Measurements from ENCODE around the gene ATG5. TPM values are rescaled to one million over a fixed set of nuclear protein-coding genes. Genes with fewer than 3 reads are reported as not detected.

Gene ATG5
- total RNA-seq, 2 donors from 2014 or later = 21.1 to 26.5 TPM

DNA sequence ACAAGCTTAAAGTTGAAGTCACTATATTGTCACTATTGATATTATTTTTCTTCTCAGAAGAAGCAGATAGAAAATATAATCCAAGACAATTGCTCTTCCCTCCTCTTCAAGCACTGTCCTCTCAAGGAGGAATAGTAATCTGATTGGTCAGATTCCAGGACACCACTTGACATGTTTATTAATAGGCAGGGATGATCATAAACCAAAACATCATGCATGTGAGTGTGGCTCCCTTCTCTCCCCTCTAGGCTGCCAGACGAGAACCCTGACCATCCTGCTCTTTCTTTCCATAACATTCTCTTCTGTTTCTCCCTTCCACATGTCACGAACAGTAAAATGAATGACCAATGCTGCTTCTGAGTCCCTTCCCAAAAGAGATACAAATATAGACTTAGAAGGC lies 7.5 kb downstream of the ATG5 start:
- ATAC-seq = no peak
- WGBS, 2 donors = 82 to 87% methylated on average over 2 of the region's 2 CpGs
- intact Hi-C loops (cut with DNase I) = no loop called here
- H3K27ac ChIP-seq = no peak overlapping the region
- H3K9me3 ChIP-seq = no peaks in the 10 kb centered on the region
- no peak for DNase-seq
- H3K36me3 ChIP-seq (replicated peaks in 1 of 2; ENCODE audit: insufficient read depth in 1 of 2, low read depth in 2 of 2) = peaks cover 0 to 3% of the 10 kb centered on the region in 2 donors
- TF ChIP-seq POLR2A (IDR thresholded peaks at IDR 0.05) = no peak
- TF ChIP-seq, protein P1, sequence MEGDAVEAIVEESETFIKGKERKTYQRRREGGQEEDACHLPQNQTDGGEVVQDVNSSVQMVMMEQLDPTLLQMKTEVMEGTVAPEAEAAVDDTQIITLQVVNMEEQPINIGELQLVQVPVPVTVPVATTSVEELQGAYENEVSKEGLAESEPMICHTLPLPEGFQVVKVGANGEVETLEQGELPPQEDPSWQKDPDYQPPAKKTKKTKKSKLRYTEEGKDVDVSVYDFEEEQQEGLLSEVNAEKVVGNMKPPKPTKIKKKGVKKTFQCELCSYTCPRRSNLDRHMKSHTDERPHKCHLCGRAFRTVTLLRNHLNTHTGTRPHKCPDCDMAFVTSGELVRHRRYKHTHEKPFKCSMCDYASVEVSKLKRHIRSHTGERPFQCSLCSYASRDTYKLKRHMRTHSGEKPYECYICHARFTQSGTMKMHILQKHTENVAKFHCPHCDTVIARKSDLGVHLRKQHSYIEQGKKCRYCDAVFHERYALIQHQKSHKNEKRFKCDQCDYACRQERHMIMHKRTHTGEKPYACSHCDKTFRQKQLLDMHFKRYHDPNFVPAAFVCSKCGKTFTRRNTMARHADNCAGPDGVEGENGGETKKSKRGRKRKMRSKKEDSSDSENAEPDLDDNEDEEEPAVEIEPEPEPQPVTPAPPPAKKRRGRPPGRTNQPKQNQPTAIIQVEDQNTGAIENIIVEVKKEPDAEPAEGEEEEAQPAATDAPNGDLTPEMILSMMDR (IDR thresholded peaks at IDR 0.05) = no peak
- no peaks in the 10 kb centered on the region for H3K27me3 ChIP-seq
- H3K4me3 ChIP-seq = no peak overlapping the region
- peaks cover 3% of the 10 kb centered on the region for H3K4me1 ChIP-seq

- Histone ChIP-seq H3K4me1 (no peaks in the 10 kb centered on the region), H3K27ac (no peak overlapping the region), H3K9me3 (no peaks in the 10 kb centered on the region), H3K4me3 (no peak overlapping the region), H3K36me3 (replicated peaks in 1 of 2; ENCODE audit: insufficient read depth in 1 of 2, low read depth in 2 of 2) (peaks cover 0 to 3% of the 10 kb centered on the region in 2 donors), H3K27me3 (no peaks in the 10 kb centered on the region)
- 80 to 84% methylated on average over 3 of the region's 3 CpGs for WGBS, 2 donors
- ATAC-seq = no peak
- intact Hi-C loops (cut with DNase I) = no loop called here
- TF ChIP-seq POLR2A (IDR thresholded peaks at IDR 0.05) = no peak
- TF ChIP-seq, protein P1 (IDR thresholded peaks at IDR 0.05) = no peak
- no peak for DNase-seq
These were observed 9.2 kb downstream of the ATG5 start for GRCh38 chr6:106316375-106316766.

- 41 to 51% methylated on average over 6 of the region's 6 CpGs for WGBS, 2 donors
These were observed 9.7 kb downstream of the ATG5 start for GRCh38 chr6:106315765-106316374.

GRCh38 chr6:106309766-106310373 lies 15.7 kb downstream of the ATG5 start:
- TF ChIP-seq, protein P1 (IDR thresholded peaks at IDR 0.05) = no peak
- no peak for TF ChIP-seq POLR2A (IDR thresholded peaks at IDR 0.05)
- peaks cover 9% of the 10 kb centered on the region for H3K4me1 ChIP-seq
- H3K9me3 ChIP-seq = no peaks in the 10 kb centered on the region
- no peak for DNase-seq
- H3K4me3 ChIP-seq = no peak overlapping the region
- no peaks in the 10 kb centered on the region for H3K27me3 ChIP-seq
- intact Hi-C loops (cut with DNase I) = no loop called here
- ATAC-seq = no peak
- H3K36me3 ChIP-seq (replicated peaks in 1 of 2; ENCODE audit: insufficient read depth in 1 of 2, low read depth in 2 of 2) = no peaks in the 10 kb centered on the region
- no peak overlapping the region for H3K27ac ChIP-seq
- WGBS, 2 donors = 72 to 78% methylated on average over 3 of the region's 3 CpGs

More at GRCh38 chr6:106315765-106316374, 9.7 kb downstream of the ATG5 start:
- Histone ChIP-seq H3K27ac (no peak overlapping the region), H3K9me3 (no peaks in the 10 kb centered on the region), H3K36me3 (replicated peaks in 1 of 2; ENCODE audit: insufficient read depth in 1 of 2, low read depth in 2 of 2) (peaks cover 0 to 3% of the 10 kb centered on the region in 2 donors), H3K4me3 (no peak overlapping the region), H3K4me1 (no peaks in the 10 kb centered on the region), H3K27me3 (no peaks in the 10 kb centered on the region)
- ATAC-seq (no peak), DNase-seq (no peak)
- TF ChIP-seq, protein P1 (IDR thresholded peaks at IDR 0.05) = no peak
- no peak for TF ChIP-seq POLR2A (IDR thresholded peaks at IDR 0.05)
- intact Hi-C loops (cut with DNase I) = no loop called here

DNA sequence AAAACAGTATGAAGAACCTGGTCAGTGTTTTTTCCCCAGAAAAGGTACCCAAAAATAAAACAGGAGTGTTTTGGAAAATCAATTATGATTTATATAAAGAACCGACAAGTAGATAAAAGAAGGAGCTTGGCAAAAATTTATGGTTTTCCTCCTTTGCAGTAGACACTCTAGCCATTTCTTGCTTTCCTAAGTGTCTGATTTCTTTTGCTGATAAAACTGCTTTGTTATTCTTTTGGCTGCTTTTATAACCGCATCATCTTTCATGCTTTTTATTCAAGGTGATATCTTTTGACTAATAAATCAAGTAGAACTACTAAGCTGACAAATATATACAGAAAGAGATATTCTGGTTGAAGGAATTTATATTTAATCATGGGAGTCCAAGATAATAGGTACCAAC lies 16.6 kb downstream of the ATG5 start:
- no peaks in the 10 kb centered on the region for H3K9me3 ChIP-seq
- TF ChIP-seq, protein P1 (IDR thresholded peaks at IDR 0.05) = no peak
- no peak for TF ChIP-seq POLR2A (IDR thresholded peaks at IDR 0.05)
- ATAC-seq (no peak), DNase-seq (no peak)
- H3K4me1 ChIP-seq = peaks cover 9% of the 10 kb centered on the region
- no peak overlapping the region for H3K4me3 ChIP-seq
- no peak overlapping the region for H3K27ac ChIP-seq
- intact Hi-C loops (cut with DNase I) = no loop called here
- 58 to 61% methylated on average over 2 of the region's 2 CpGs for WGBS, 2 donors
- no peaks in the 10 kb centered on the region for H3K27me3 ChIP-seq
- H3K36me3 ChIP-seq (replicated peaks in 1 of 2; ENCODE audit: insufficient read depth in 1 of 2, low read depth in 2 of 2) = no peaks in the 10 kb centered on the region
